Fibroblast of skin of left biceps (primary cell): Measurements from ENCODE around the gene FBXL13.

Source experiments
- DNase-seq, 2 experiments: peaks; one replicate each; pipeline ENCODE4 v3.0.0-alpha.2; 2013; ENCODE audit warnings: low read depth in 2 of 2

FBXL13 gene

GRCh38 chr7:102896585-102896984 is 178.0 kb downstream of the FBXL13 start:
- DNase-seq = no peak

GRCh38 chr7:102895602-102896001 is 179.0 kb downstream of the FBXL13 start:
- DNase-seq = no peak

- DNase-seq = no peak
Observed at GRCh38 chr7:102892631-102893278, 181.8 kb downstream of the FBXL13 start.

- DNase-seq = peak; percentile 55
Observed at GRCh38 chr7:102891693-102892261, 182.8 kb downstream of the FBXL13 start.

GRCh38 chr7:102890971-102891692 is 183.5 kb downstream of the FBXL13 start:
- no peak for DNase-seq

- DNase-seq = peak; percentile 64 to 67
Observed at GRCh38 chr7:102890292-102890970, 184.2 kb downstream of the FBXL13 start.

- no peak for DNase-seq
Observed at GRCh38 chr7:102889851-102890250, 184.7 kb downstream of the FBXL13 start.

- DNase-seq = no peak
Observed at GRCh38 chr7:102888561-102889233, 185.9 kb downstream of the FBXL13 start.

GRCh38 chr7:102883098-102883860 is 191.3 kb downstream of the FBXL13 start:
- DNase-seq = no peak

GRCh38 chr7:102875700-102876295 is 198.8 kb downstream of the FBXL13 start:
- DNase-seq = peak; percentile 95

- DNase-seq = no peak
Observed at GRCh38 chr7:102874966-102875365, 199.6 kb downstream of the FBXL13 start.

GRCh38 chr7:102874166-102874829 is 200.3 kb downstream of the FBXL13 start:
- peak in 1 of 2 experiments; percentile 53 for DNase-seq

GRCh38 chr7:102873470-102874165 is 201.0 kb downstream of the FBXL13 start:
- no peak for DNase-seq

- DNase-seq = peak; percentile 69 to 74
Observed at GRCh38 chr7:102872460-102872859, 202.1 kb downstream of the FBXL13 start.

- no peak for DNase-seq
Observed at GRCh38 chr7:102869195-102869594, 205.4 kb downstream of the FBXL13 start.

- no peak for DNase-seq
Observed at GRCh38 chr7:102866535-102867215, 207.9 kb downstream of the FBXL13 start.

- DNase-seq = no peak
Observed at GRCh38 chr7:102864958-102865357, 209.6 kb downstream of the FBXL13 start.

- DNase-seq = peak; percentile 96 to 98
Observed at GRCh38 chr7:102860351-102860811, 214.2 kb downstream of the FBXL13 start.

GRCh38 chr7:102859799-102860125 is 214.8 kb downstream of the FBXL13 start:
- DNase-seq = no peak
